ENCODE data around the gene MAPKAPK2. TPM values are rescaled to one million over a fixed set of nuclear protein-coding genes. Genes with fewer than 3 reads are reported as not detected.

The MAPKAPK2 gene
- total RNA-seq, 1 experiment from 2014 or later, result 51.1 TPM

- DNase-seq (ENCODE audit: low read depth, low spot score), result no peak
- CTCF ChIA-PET, result interaction anchor here (0.7 to 1.1 kb wide), 3 partner anchors 9 to 167 kb away, joined by 3 to 5 read pairs (median 4); no protein-coding TSS in a partner anchor
- no peaks in the 10 kb centered on the region for H4K20me1 ChIP-seq (ENCODE audit: insufficient read depth)
- no peaks in the 10 kb centered on the region for H3K9me2 ChIP-seq (ENCODE audit: insufficient read depth)
- H2AFZ ChIP-seq (ENCODE audit: low read depth, low read length, poor library complexity, severe bottlenecking), result no peak overlapping the region
- TF ChIP-seq REST (IDR thresholded peaks at IDR 0.05; ENCODE audit: low read depth), result no peak
- TF ChIP-seq POLR2A (IDR thresholded peaks at IDR 0.05; ENCODE audit: borderline replicate concordance, extremely low read depth, insufficient read depth, insufficient read length), result no peak
- TF ChIP-seq ZBTB33 (IDR thresholded peaks at IDR 0.05; ENCODE audit: extremely low read depth, insufficient replicate concordance, low read length), result no peak
- TF ChIP-seq SP1 (IDR thresholded peaks at IDR 0.05; ENCODE audit: low read depth), result no peak
- no peak for TF ChIP-seq POLR2AphosphoS5 (IDR thresholded peaks at IDR 0.05; ENCODE audit: low read depth, low read length)
- no peak for TF ChIP-seq FOSL1 (IDR thresholded peaks at IDR 0.05; ENCODE audit: low read depth)
- no peak for TF ChIP-seq EGR1 (IDR thresholded peaks at IDR 0.05; ENCODE audit: low read depth)
- no peak overlapping the region for H3K4me3 ChIP-seq (replicated peaks in 1 of 2; ENCODE audit: low read depth in 1 of 2, low read length in 2 of 2)
- H3K9me3 ChIP-seq (ENCODE audit: control insufficient read depth in 1 of 2, insufficient read depth in 1 of 2, low read depth in 1 of 2, low read length in 2 of 2), result no peaks in the 10 kb centered on the region
- no peaks in the 10 kb centered on the region for H3K79me2 ChIP-seq (ENCODE audit: insufficient read depth, low read length)
- H3K4me2 ChIP-seq (ENCODE audit: low read length), result no peak overlapping the region
- no peaks in the 10 kb centered on the region for H3K36me3 ChIP-seq (ENCODE audit: control insufficient read depth in 1 of 2, insufficient read depth in 2 of 2, low read length in 2 of 2)
- POLR2A ChIA-PET, result no interaction called here
- H3K27ac ChIP-seq (ENCODE audit: low read depth, low read length), result no peak overlapping the region
- H3K9ac ChIP-seq (ENCODE audit: low read length), result no peak overlapping the region
- RAD21 ChIA-PET (ENCODE audit: low non-redundant PET in 1 of 2, low total read pairs in 2 of 2, uncharacterized antibody in 2 of 2, unreplicated experiment in 2 of 2), result no interaction called here
- intact Hi-C loops (cut with micrococcal nuclease), result no loop called here
- no TSS peak for BruUV-seq (replicated peaks)
- no peaks in the 10 kb centered on the region for H3K4me1 ChIP-seq (ENCODE audit: control insufficient read depth in 1 of 2, insufficient read depth in 2 of 2, low read length in 2 of 2)
- no peak for ATAC-seq
- peaks cover 8% of the 10 kb centered on the region; the same call in 1 of the 2 replicates for H3K27me3 ChIP-seq (ENCODE audit: insufficient read depth, low read length)
These were observed 60.6 kb downstream of the MAPKAPK2 start for GRCh38 chr1:206745301-206745700.
